Measurements from ENCODE around the gene NIPA2.
"Not testable (repeated sequence)": the region's sequence is repeated elsewhere in the genome, so short reads cannot be mapped to it uniquely, and the experiment has no call there.

Gene NIPA2

GRCh38 chr15:22838292-22839042 is at the start of gene NIPA2:
NIPA2 (plus strand) TSS chr15:22838666; CDS start chr15:22851732, 13,066 bp downstream.
- Mint-ChIP-seq H3K27ac (peak within 1 kb of the TSS; percentile 93), H3K4me1 (peaks cover 27% of the 10 kb centered on the region), H3K27me3 (no peaks in the 10 kb centered on the region), H3K36me3 (peaks cover 8% of the 10 kb centered on the region), H3K9me3 (no peaks in the 10 kb centered on the region), H3K4me3 (peak within 1 kb of the TSS; percentile 99)

- Mint-ChIP-seq H3K4me1 (peaks cover 52% of the 10 kb centered on the region), H3K27me3 (no peaks in the 10 kb centered on the region), H3K27ac (no peak overlapping the region), H3K9me3 (peaks cover 4% of the 10 kb centered on the region), H3K36me3 (peaks cover 5% of the 10 kb centered on the region), H3K4me3 (no peak overlapping the region)
Measured at GRCh38 chr15:22794063-22794462, 44.4 kb upstream of the NIPA2 start.

GRCh38 chr15:22794621-22795167 is 43.8 kb upstream of the NIPA2 start:
- peaks cover 48% of the 10 kb centered on the region for H3K4me1 Mint-ChIP-seq
- no peaks in the 10 kb centered on the region for H3K36me3 Mint-ChIP-seq
- no peaks in the 10 kb centered on the region for H3K27me3 Mint-ChIP-seq
- no peak overlapping the region for H3K4me3 Mint-ChIP-seq
- H3K27ac Mint-ChIP-seq, result no peak overlapping the region
- no peaks in the 10 kb centered on the region for H3K9me3 Mint-ChIP-seq

GRCh38 chr15:22795206-22796063 is 43.0 kb upstream of the NIPA2 start:
- H3K4me3 Mint-ChIP-seq, result peak overlapping the region; percentile 30
- H3K9me3 Mint-ChIP-seq, result no peaks in the 10 kb centered on the region
- H3K4me1 Mint-ChIP-seq, result peaks cover 55% of the 10 kb centered on the region
- peak overlapping the region; percentile 51 for H3K27ac Mint-ChIP-seq
- no peaks in the 10 kb centered on the region for H3K36me3 Mint-ChIP-seq
- H3K27me3 Mint-ChIP-seq, result no peaks in the 10 kb centered on the region

GRCh38 chr15:22796079-22796478 is 42.4 kb upstream of the NIPA2 start:
- peak overlapping the region; percentile 75 for H3K4me3 Mint-ChIP-seq
- H3K4me1 Mint-ChIP-seq, result peaks cover 55% of the 10 kb centered on the region
- H3K9me3 Mint-ChIP-seq, result no peaks in the 10 kb centered on the region

GRCh38 chr15:22799902-22800301 is 38.6 kb upstream of the NIPA2 start:
- H3K27ac Mint-ChIP-seq, result no peak overlapping the region
- H3K27me3 Mint-ChIP-seq, result no peaks in the 10 kb centered on the region
- peaks cover 3% of the 10 kb centered on the region for H3K36me3 Mint-ChIP-seq
- H3K4me3 Mint-ChIP-seq, result no peak overlapping the region
- H3K4me1 Mint-ChIP-seq, result peaks cover 37% of the 10 kb centered on the region
- H3K9me3 Mint-ChIP-seq, result no peaks in the 10 kb centered on the region

More at GRCh38 chr15:22796079-22796478, 42.4 kb upstream of the NIPA2 start:
- Mint-ChIP-seq H3K36me3 (peaks cover 1% of the 10 kb centered on the region), H3K27ac (peak overlapping the region; percentile 97), H3K27me3 (no peaks in the 10 kb centered on the region)

GRCh38 chr15:22803006-22803405 is 35.5 kb upstream of the NIPA2 start:
- H3K27me3 Mint-ChIP-seq, H3K36me3 Mint-ChIP-seq, H3K4me3 Mint-ChIP-seq, H3K9me3 Mint-ChIP-seq, H3K27ac Mint-ChIP-seq: not testable (repeated sequence)
- H3K4me1 Mint-ChIP-seq, result peaks cover 21% of the 10 kb centered on the region

- no peak overlapping the region for H3K4me3 Mint-ChIP-seq
- H3K4me1 Mint-ChIP-seq, result peaks cover 13% of the 10 kb centered on the region
- no peaks in the 10 kb centered on the region for H3K27me3 Mint-ChIP-seq
- H3K36me3 Mint-ChIP-seq, result peaks cover 1% of the 10 kb centered on the region
- no peak overlapping the region for H3K27ac Mint-ChIP-seq
- no peaks in the 10 kb centered on the region for H3K9me3 Mint-ChIP-seq
Measured at GRCh38 chr15:22806156-22806555, 32.3 kb upstream of the NIPA2 start.

GRCh38 chr15:22806664-22807063 is 31.8 kb upstream of the NIPA2 start:
- H3K4me3 Mint-ChIP-seq, result no peak overlapping the region
- no peak overlapping the region for H3K27ac Mint-ChIP-seq

GRCh38 chr15:22807831-22808230 is 30.6 kb upstream of the NIPA2 start:
- not testable (repeated sequence) for H3K9me3 Mint-ChIP-seq, H3K36me3 Mint-ChIP-seq, H3K4me3 Mint-ChIP-seq, H3K27ac Mint-ChIP-seq, H3K27me3 Mint-ChIP-seq
- H3K4me1 Mint-ChIP-seq, result peaks cover 11% of the 10 kb centered on the region

More at GRCh38 chr15:22806664-22807063, 31.8 kb upstream of the NIPA2 start:
- Mint-ChIP-seq H3K27me3 (no peaks in the 10 kb centered on the region), H3K4me1 (peaks cover 11% of the 10 kb centered on the region), H3K9me3 (no peaks in the 10 kb centered on the region), H3K36me3 (no peaks in the 10 kb centered on the region)

GRCh38 chr15:22808240-22808639 is 30.2 kb upstream of the NIPA2 start:
- H3K9me3 Mint-ChIP-seq, result no peaks in the 10 kb centered on the region
- no peaks in the 10 kb centered on the region for H3K27me3 Mint-ChIP-seq
- no peak overlapping the region for H3K4me3 Mint-ChIP-seq
- H3K27ac Mint-ChIP-seq, result no peak overlapping the region
- H3K4me1 Mint-ChIP-seq, result peaks cover 11% of the 10 kb centered on the region
- H3K36me3 Mint-ChIP-seq, result no peaks in the 10 kb centered on the region

- H3K4me3 Mint-ChIP-seq, result no peak overlapping the region
- no peaks in the 10 kb centered on the region for H3K27me3 Mint-ChIP-seq
- no peaks in the 10 kb centered on the region for H3K36me3 Mint-ChIP-seq
- peaks cover 11% of the 10 kb centered on the region for H3K4me1 Mint-ChIP-seq
- no peaks in the 10 kb centered on the region for H3K9me3 Mint-ChIP-seq
- no peak overlapping the region for H3K27ac Mint-ChIP-seq
Measured at GRCh38 chr15:22808761-22809280, 29.6 kb upstream of the NIPA2 start.

- Mint-ChIP-seq H3K9me3 (no peaks in the 10 kb centered on the region), H3K4me1 (peaks cover 11% of the 10 kb centered on the region), H3K27ac (no peak overlapping the region), H3K36me3 (peaks cover 2% of the 10 kb centered on the region), H3K27me3 (no peaks in the 10 kb centered on the region), H3K4me3 (no peak overlapping the region)
Measured at GRCh38 chr15:22810033-22810852, 28.2 kb upstream of the NIPA2 start.

GRCh38 chr15:22810853-22811338 is 27.6 kb upstream of the NIPA2 start:
- peaks cover 11% of the 10 kb centered on the region for H3K4me1 Mint-ChIP-seq
- H3K4me3 Mint-ChIP-seq, result no peak overlapping the region
- no peaks in the 10 kb centered on the region for H3K9me3 Mint-ChIP-seq
- H3K27me3 Mint-ChIP-seq, result no peaks in the 10 kb centered on the region
- peaks cover 5% of the 10 kb centered on the region for H3K36me3 Mint-ChIP-seq
- no peak overlapping the region for H3K27ac Mint-ChIP-seq

- Mint-ChIP-seq H3K4me1 (peaks cover 7% of the 10 kb centered on the region), H3K9me3 (no peaks in the 10 kb centered on the region), H3K27me3 (no peaks in the 10 kb centered on the region), H3K27ac (no peak overlapping the region), H3K4me3 (no peak overlapping the region), H3K36me3 (peaks cover 5% of the 10 kb centered on the region)
Measured at GRCh38 chr15:22811640-22812039, 26.8 kb upstream of the NIPA2 start.
